ENCODE measurements around the gene HPDL.

HPDL gene

DNA sequence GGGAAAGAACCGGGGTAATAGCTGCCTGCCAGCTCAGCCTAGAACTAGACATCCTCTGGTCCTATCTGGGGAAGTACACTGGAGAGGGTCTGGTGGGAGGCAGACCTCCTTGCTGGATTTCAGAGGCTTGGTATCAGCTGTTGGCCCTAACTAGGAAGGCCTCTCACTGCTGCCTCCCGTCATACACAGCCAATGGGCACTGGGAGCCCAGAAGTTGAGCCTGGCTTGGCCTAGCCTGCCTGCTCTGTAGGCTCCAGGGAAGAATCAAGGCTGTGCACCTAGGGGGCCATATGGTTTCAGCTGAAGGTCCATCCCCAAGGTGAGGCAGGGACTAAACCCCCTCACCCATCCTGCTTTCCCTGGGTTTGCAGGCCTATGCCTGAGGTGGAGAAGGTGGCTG, 17.8 kb downstream of the HPDL start:
- no peak overlapping the region for H3K27ac ChIP-seq (ENCODE audit: low read depth, low read length)
- no peak overlapping the region for H2AFZ ChIP-seq (ENCODE audit: low read depth, low read length, severe bottlenecking)
- peaks cover 8% of the 10 kb centered on the region; the same call in 1 of the 2 replicates for H3K36me3 ChIP-seq (ENCODE audit: low read length)
- no peaks in the 10 kb centered on the region for H4K20me1 ChIP-seq (ENCODE audit: low read depth, low read length)
- H3K27me3 ChIP-seq (ENCODE audit: low read length), result no peaks in the 10 kb centered on the region
- no peak overlapping the region for H3K4me2 ChIP-seq (ENCODE audit: low read depth, low read length, poor library complexity, severe bottlenecking)
- no peaks in the 10 kb centered on the region for H3K9me3 ChIP-seq (ENCODE audit: insufficient read depth, low read length)
- H3K9ac ChIP-seq (ENCODE audit: low read length), result no peak overlapping the region
- no peak overlapping the region for H3K4me3 ChIP-seq (ENCODE audit: insufficient read depth, low read length, poor library complexity, severe bottlenecking)
- no peak for TF ChIP-seq EZH2phosphoT487 (conservative IDR thresholded peaks at IDR 0.05; ENCODE audit: low read length)
- TF ChIP-seq, protein P1, sequence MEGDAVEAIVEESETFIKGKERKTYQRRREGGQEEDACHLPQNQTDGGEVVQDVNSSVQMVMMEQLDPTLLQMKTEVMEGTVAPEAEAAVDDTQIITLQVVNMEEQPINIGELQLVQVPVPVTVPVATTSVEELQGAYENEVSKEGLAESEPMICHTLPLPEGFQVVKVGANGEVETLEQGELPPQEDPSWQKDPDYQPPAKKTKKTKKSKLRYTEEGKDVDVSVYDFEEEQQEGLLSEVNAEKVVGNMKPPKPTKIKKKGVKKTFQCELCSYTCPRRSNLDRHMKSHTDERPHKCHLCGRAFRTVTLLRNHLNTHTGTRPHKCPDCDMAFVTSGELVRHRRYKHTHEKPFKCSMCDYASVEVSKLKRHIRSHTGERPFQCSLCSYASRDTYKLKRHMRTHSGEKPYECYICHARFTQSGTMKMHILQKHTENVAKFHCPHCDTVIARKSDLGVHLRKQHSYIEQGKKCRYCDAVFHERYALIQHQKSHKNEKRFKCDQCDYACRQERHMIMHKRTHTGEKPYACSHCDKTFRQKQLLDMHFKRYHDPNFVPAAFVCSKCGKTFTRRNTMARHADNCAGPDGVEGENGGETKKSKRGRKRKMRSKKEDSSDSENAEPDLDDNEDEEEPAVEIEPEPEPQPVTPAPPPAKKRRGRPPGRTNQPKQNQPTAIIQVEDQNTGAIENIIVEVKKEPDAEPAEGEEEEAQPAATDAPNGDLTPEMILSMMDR (IDR thresholded peaks at IDR 0.05; ENCODE audit: insufficient read depth, low read length, poor library complexity, severe bottlenecking), result no peak
- 0 out of 2 replicates have a peak, but pooled peaks cover 9% of the 10 kb centered on the region for H3F3A ChIP-seq (ENCODE audit: insufficient read depth)
- peaks cover 22% of the 10 kb centered on the region for H3K79me2 ChIP-seq (ENCODE audit: insufficient read depth, low read length)
- no peaks in the 10 kb centered on the region for H3K9me2 ChIP-seq (replicated peaks; ENCODE audit: insufficient read depth, low read length)

DNA sequence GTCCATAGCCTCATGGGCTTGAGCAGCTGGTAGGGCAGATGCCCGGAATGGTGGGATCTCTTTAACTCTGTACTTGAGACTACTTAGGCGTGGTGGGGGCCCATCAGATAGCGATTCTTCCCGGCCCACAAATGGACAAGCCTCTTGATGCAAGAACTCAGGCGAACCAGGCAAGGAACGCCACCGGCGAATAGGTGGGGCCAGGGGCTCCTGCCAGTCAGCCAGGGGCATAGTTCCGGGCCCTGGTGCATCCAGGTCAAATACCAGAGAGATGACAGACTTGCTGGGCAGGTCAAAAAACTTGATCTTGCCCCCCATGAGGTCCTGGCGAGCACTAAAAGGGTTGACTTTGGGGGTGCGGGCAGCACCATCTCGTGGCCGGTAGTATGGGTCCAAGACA, 18.3 kb downstream of the HPDL start:
- no peak overlapping the region for H3K4me2 ChIP-seq (ENCODE audit: low read depth, low read length, poor library complexity, severe bottlenecking)
- peaks cover 8% of the 10 kb centered on the region; the same call in 1 of the 2 replicates for H3K36me3 ChIP-seq (ENCODE audit: low read length)
- no peaks in the 10 kb centered on the region for H4K20me1 ChIP-seq (ENCODE audit: low read depth, low read length)
- no peak for TF ChIP-seq EZH2phosphoT487 (conservative IDR thresholded peaks at IDR 0.05; ENCODE audit: low read length)
- TF ChIP-seq, protein P1 (IDR thresholded peaks at IDR 0.05; ENCODE audit: insufficient read depth, low read length, poor library complexity, severe bottlenecking), result no peak
- H3K79me2 ChIP-seq (ENCODE audit: insufficient read depth, low read length), result peaks cover 19% of the 10 kb centered on the region
- no peaks in the 10 kb centered on the region for H3K27me3 ChIP-seq (ENCODE audit: low read length)
- H3K9me3 ChIP-seq (ENCODE audit: insufficient read depth, low read length), result no peaks in the 10 kb centered on the region
- H2AFZ ChIP-seq (ENCODE audit: low read depth, low read length, severe bottlenecking), result no peak overlapping the region
- no peak overlapping the region for H3K9ac ChIP-seq (ENCODE audit: low read length)
- H3F3A ChIP-seq (ENCODE audit: insufficient read depth), result 0 out of 2 replicates have a peak, but pooled peaks cover 9% of the 10 kb centered on the region
- no peak overlapping the region for H3K27ac ChIP-seq (ENCODE audit: low read depth, low read length)
- H3K9me2 ChIP-seq (replicated peaks; ENCODE audit: insufficient read depth, low read length), result no peaks in the 10 kb centered on the region
- H3K4me3 ChIP-seq (ENCODE audit: insufficient read depth, low read length, poor library complexity, severe bottlenecking), result no peak overlapping the region

DNA sequence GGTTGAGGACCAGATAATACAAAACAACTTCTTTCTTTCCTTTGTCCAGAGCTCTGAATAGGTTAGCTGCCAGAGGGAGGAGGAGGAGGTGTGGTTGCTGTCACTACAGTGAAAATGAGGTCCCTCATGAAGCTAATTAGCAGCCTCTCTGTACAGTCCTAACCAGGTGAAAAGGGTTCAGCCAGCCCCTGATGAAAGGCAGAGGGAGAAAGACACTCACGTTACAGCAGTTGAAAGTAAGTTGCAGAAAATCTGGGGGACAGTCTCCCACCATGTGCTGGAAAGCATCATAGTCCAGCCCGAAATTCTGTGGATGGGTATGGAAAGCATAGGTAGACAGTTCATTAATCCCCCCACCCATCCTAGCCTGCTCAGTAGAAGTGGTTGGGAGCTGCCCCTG, 19.8 kb downstream of the HPDL start:
- Histone ChIP-seq H4K20me1 (ENCODE audit: low read depth, low read length) (no peaks in the 10 kb centered on the region), H3K36me3 (ENCODE audit: low read length) (peaks cover 8% of the 10 kb centered on the region; the same call in 1 of the 2 replicates), H3K4me3 (ENCODE audit: insufficient read depth, low read length, poor library complexity, severe bottlenecking) (no peak overlapping the region), H3K4me2 (ENCODE audit: low read depth, low read length, poor library complexity, severe bottlenecking) (no peak overlapping the region), H3K9me2 (replicated peaks; ENCODE audit: insufficient read depth, low read length) (no peaks in the 10 kb centered on the region), H3K27me3 (ENCODE audit: low read length) (no peaks in the 10 kb centered on the region), H3K9ac (ENCODE audit: low read length) (no peak overlapping the region), H3F3A (ENCODE audit: insufficient read depth) (0 out of 2 replicates have a peak, but pooled peaks cover 9% of the 10 kb centered on the region), H2AFZ (ENCODE audit: low read depth, low read length, severe bottlenecking) (no peak overlapping the region), H3K79me2 (ENCODE audit: insufficient read depth, low read length) (peaks cover 7% of the 10 kb centered on the region), H3K27ac (ENCODE audit: low read depth, low read length) (no peak overlapping the region), H3K9me3 (ENCODE audit: insufficient read depth, low read length) (no peaks in the 10 kb centered on the region)
- no peak for TF ChIP-seq EZH2phosphoT487 (conservative IDR thresholded peaks at IDR 0.05; ENCODE audit: low read length)
- TF ChIP-seq, protein P1 (IDR thresholded peaks at IDR 0.05; ENCODE audit: insufficient read depth, low read length, poor library complexity, severe bottlenecking), result no peak

All from SU-DHL-6 (cell line).